Loucy (cell line): ENCODE data around the gene SLC6A20.

Experiments
- CTCF ChIP-seq: fragments of 200-600 bp; sonication (generic); conservative IDR thresholded peaks from 2 replicates; pipeline ENCODE4 v1.5.1; 2014; ENCODE audit warnings: mild to moderate bottlenecking, antibody characterized with exemption, low read length
- EZH2phosphoT487 ChIP-seq: fragments of 200-600 bp; IDR thresholded peaks from 2 replicates; pipeline ENCODE4 v1.6.1; 2018; ENCODE audit warnings: antibody characterized with exemption, mild to moderate bottlenecking, moderate library complexity, borderline replicate concordance

- no peak for TF ChIP-seq EZH2phosphoT487
- no peak for TF ChIP-seq CTCF
These were observed 84.4 kb downstream of the SLC6A20 start for GRCh38 chr3:45711931-45712330.
